Neural progenitor cell (in vitro differentiated cells): ENCODE data around the gene GAB3. TPM values are rescaled to one million over a fixed set of nuclear protein-coding genes. Genes with fewer than 3 reads are reported as not detected.

Experiments used
- DNase-seq: peaks from one replicate; pipeline ENCODE4 v3.0.0-alpha.2; 2016; ENCODE audit warnings: low spot score
- H2AFZ ChIP-seq: fragments of 200-600 bp; sonication (generic); replicated peaks from 2 replicates; pipeline ENCODE4 v1.6.1; 2016; ENCODE audit warnings: antibody characterized with exemption
- H3F3A ChIP-seq: fragments of 200-600 bp; sonication (generic); 2 replicates; pipeline ENCODE4 v1.6.1; 2016; ENCODE audit warnings: antibody characterized with exemption, low read depth
- H3K27ac ChIP-seq: fragments of 200-600 bp; sonication (generic); 2 replicates; pipeline ENCODE4 v1.5.1; 2016; ENCODE audit warnings: mild to moderate bottlenecking
- H3K27me3 ChIP-seq: fragments of 200-600 bp; sonication (generic); 2 replicates; pipeline ENCODE4 v1.6.1; 2016; ENCODE audit warnings: mild to moderate bottlenecking, moderate library complexity
- H3K36me3 ChIP-seq: fragments of 200-600 bp; sonication (generic); 2 replicates; pipeline ENCODE4 v1.5.1; 2016
- H3K4me1 ChIP-seq: fragments of 200-600 bp; sonication (generic); 2 replicates; pipeline ENCODE4 v1.6.1; 2016; ENCODE audit warnings: mixed run types
- H3K4me2 ChIP-seq: fragments of 200-600 bp; sonication (generic); 2 replicates; pipeline ENCODE4 v1.6.1; 2016
- H3K4me3 ChIP-seq: fragments of 200-600 bp; sonication (generic); 2 replicates; pipeline ENCODE4 v1.5.1; 2016
- H3K79me2 ChIP-seq: fragments of 200-600 bp; sonication (generic); 2 replicates; pipeline ENCODE4 v1.6.1; 2016; ENCODE audit warnings: low read depth
- H3K9ac ChIP-seq: fragments of 200-600 bp; sonication (generic); 2 replicates; pipeline ENCODE4 v1.6.1; 2016
- H3K9me3 ChIP-seq: fragments of 200-600 bp; sonication (generic); 2 replicates; pipeline ENCODE4 v1.5.1; 2016; ENCODE audit warnings: low read depth
- H4K20me1 ChIP-seq: fragments of 200-600 bp; sonication (generic); 2 replicates; pipeline ENCODE4 v1.6.1; 2016; ENCODE audit warnings: low read depth
- H3K27ac Mint-ChIP-seq: 3 replicates; pipeline ENCODE4 v1.8.0; 2021; ENCODE audit warnings: mixed read lengths
- H3K27me3 Mint-ChIP-seq: 2 replicates; pipeline ENCODE4 v1.8.0; 2022; ENCODE audit warnings: low read depth, mild to moderate bottlenecking, inconsistent platforms, moderate library complexity, mixed read lengths; ENCODE audit not compliant: insufficient read depth
- H3K36me3 Mint-ChIP-seq: 3 replicates; pipeline ENCODE4 v1.8.0; 2021; ENCODE audit warnings: mixed read lengths
- H3K4me1 Mint-ChIP-seq: 3 replicates; pipeline ENCODE4 v1.8.0; 2021; ENCODE audit warnings: mixed read lengths
- H3K4me3 Mint-ChIP-seq: 3 replicates; pipeline ENCODE4 v1.8.0; 2021; ENCODE audit warnings: mild to moderate bottlenecking, moderate library complexity, mixed read lengths
- H3K9me3 Mint-ChIP-seq: 3 replicates; pipeline ENCODE4 v1.8.0; 2020; ENCODE audit warnings: mixed read lengths
- CTCF ChIP-seq: fragments of 200-600 bp; sonication (generic); IDR thresholded peaks from 2 replicates; pipeline ENCODE4 v1.5.1; 2017; ENCODE audit warnings: antibody characterized with exemption, mild to moderate bottlenecking
- EZH2 ChIP-seq: fragments of 200-600 bp; sonication (generic); IDR thresholded peaks from 2 replicates; pipeline ENCODE4 v1.6.1; 2017; ENCODE audit warnings: antibody characterized with exemption, mild to moderate bottlenecking, moderate library complexity
- EZH2phosphoT487 ChIP-seq: fragments of 200-600 bp; sonication (generic); IDR thresholded peaks from 2 replicates; pipeline ENCODE4 v1.6.1; 2017; ENCODE audit warnings: antibody characterized with exemption
- total RNA-seq: library from RNA; depleted of rRNA; stranded (reverse); fragments of >200 nt; gene quantifications from 2 replicates; pipeline ENCODE4 v1.2.3, GENCODE V29; 2015; ENCODE audit warnings: low replicate concordance

GAB3 gene
- total RNA-seq, 1 donor from 2014 or later: not detected

- no peaks in the 10 kb centered on the region for H3F3A ChIP-seq
- no peaks in the 10 kb centered on the region for H3K36me3 ChIP-seq
- no peak overlapping the region for H3K27ac Mint-ChIP-seq
- no peak overlapping the region for H3K9ac ChIP-seq
- no peaks in the 10 kb centered on the region for H3K36me3 Mint-ChIP-seq
- no peaks in the 10 kb centered on the region for H3K27me3 ChIP-seq
- no peak overlapping the region for H3K4me3 Mint-ChIP-seq
- no peaks in the 10 kb centered on the region for H3K79me2 ChIP-seq
- no peak overlapping the region for H3K27ac ChIP-seq
- H3K27me3 Mint-ChIP-seq: peaks cover 2% of the 10 kb centered on the region
- peaks cover 23% of the 10 kb centered on the region for H3K9me3 Mint-ChIP-seq
- no peaks in the 10 kb centered on the region for H3K4me1 Mint-ChIP-seq
- no peak for DNase-seq
- H3K9me3 ChIP-seq: no peaks in the 10 kb centered on the region
- no peak overlapping the region for H3K4me3 ChIP-seq
- H4K20me1 ChIP-seq: no peaks in the 10 kb centered on the region
- no peak overlapping the region for H2AFZ ChIP-seq
- no peak for TF ChIP-seq EZH2
- TF ChIP-seq EZH2phosphoT487: no peak
- TF ChIP-seq CTCF: no peak
- no peak overlapping the region for H3K4me2 ChIP-seq
- no peaks in the 10 kb centered on the region for H3K4me1 ChIP-seq
Observed at GRCh38 chrX:154657226-154657805, 93.6 kb downstream of the GAB3 start.

GRCh38 chrX:154655786-154656185 lies 95.1 kb downstream of the GAB3 start:
- Histone ChIP-seq H3K9ac (no peak overlapping the region), H3F3A (no peaks in the 10 kb centered on the region), H3K9me3 (no peaks in the 10 kb centered on the region), H3K4me3 (no peak overlapping the region), H3K27me3 (no peaks in the 10 kb centered on the region), H3K4me2 (no peak overlapping the region), H3K36me3 (no peaks in the 10 kb centered on the region), H3K79me2 (no peaks in the 10 kb centered on the region), H4K20me1 (no peaks in the 10 kb centered on the region), H3K27ac (no peak overlapping the region), H2AFZ (no peak overlapping the region), H3K4me1 (no peaks in the 10 kb centered on the region)
- no peak for DNase-seq
- Mint-ChIP-seq H3K36me3 (no peaks in the 10 kb centered on the region), H3K9me3 (peaks cover 19% of the 10 kb centered on the region), H3K27ac (no peak overlapping the region), H3K27me3 (peaks cover 5% of the 10 kb centered on the region), H3K4me1 (no peaks in the 10 kb centered on the region), H3K4me3 (no peak overlapping the region)
- no peak for TF ChIP-seq CTCF
- TF ChIP-seq EZH2phosphoT487: no peak
- TF ChIP-seq EZH2: no peak

- H3K9ac ChIP-seq: no peak overlapping the region
- Mint-ChIP-seq H3K4me1 (no peaks in the 10 kb centered on the region), H3K9me3 (peaks cover 19% of the 10 kb centered on the region)
Observed at GRCh38 chrX:154655346-154655745, 95.5 kb downstream of the GAB3 start.

More at GRCh38 chrX:154655346-154655745, 95.5 kb downstream of the GAB3 start:
- Mint-ChIP-seq H3K36me3 (no peaks in the 10 kb centered on the region), H3K4me3 (no peak overlapping the region), H3K27me3 (peaks cover 5% of the 10 kb centered on the region), H3K27ac (no peak overlapping the region)
- no peaks in the 10 kb centered on the region for H3K36me3 ChIP-seq
- no peaks in the 10 kb centered on the region for H3K79me2 ChIP-seq
- H3F3A ChIP-seq: no peaks in the 10 kb centered on the region
- H4K20me1 ChIP-seq: no peaks in the 10 kb centered on the region
- no peak for DNase-seq
- TF ChIP-seq EZH2 (no peak), CTCF (no peak), EZH2phosphoT487 (no peak)
- no peaks in the 10 kb centered on the region for H3K4me1 ChIP-seq
- H3K27me3 ChIP-seq: no peaks in the 10 kb centered on the region
- no peak overlapping the region for H2AFZ ChIP-seq
- no peak overlapping the region for H3K27ac ChIP-seq
- no peaks in the 10 kb centered on the region for H3K9me3 ChIP-seq
- no peak overlapping the region for H3K4me3 ChIP-seq
- no peak overlapping the region for H3K4me2 ChIP-seq
